C1 segment of cervical spinal cord (tissue), 14 donors: Measurements from ENCODE around the gene GLYR1.

Experiments
- DNase-seq, 14 donors: peaks; one replicate each; lab custom pipeline; 2025; lab: John Stamatoyannopoulos, UW

Gene GLYR1

DNA sequence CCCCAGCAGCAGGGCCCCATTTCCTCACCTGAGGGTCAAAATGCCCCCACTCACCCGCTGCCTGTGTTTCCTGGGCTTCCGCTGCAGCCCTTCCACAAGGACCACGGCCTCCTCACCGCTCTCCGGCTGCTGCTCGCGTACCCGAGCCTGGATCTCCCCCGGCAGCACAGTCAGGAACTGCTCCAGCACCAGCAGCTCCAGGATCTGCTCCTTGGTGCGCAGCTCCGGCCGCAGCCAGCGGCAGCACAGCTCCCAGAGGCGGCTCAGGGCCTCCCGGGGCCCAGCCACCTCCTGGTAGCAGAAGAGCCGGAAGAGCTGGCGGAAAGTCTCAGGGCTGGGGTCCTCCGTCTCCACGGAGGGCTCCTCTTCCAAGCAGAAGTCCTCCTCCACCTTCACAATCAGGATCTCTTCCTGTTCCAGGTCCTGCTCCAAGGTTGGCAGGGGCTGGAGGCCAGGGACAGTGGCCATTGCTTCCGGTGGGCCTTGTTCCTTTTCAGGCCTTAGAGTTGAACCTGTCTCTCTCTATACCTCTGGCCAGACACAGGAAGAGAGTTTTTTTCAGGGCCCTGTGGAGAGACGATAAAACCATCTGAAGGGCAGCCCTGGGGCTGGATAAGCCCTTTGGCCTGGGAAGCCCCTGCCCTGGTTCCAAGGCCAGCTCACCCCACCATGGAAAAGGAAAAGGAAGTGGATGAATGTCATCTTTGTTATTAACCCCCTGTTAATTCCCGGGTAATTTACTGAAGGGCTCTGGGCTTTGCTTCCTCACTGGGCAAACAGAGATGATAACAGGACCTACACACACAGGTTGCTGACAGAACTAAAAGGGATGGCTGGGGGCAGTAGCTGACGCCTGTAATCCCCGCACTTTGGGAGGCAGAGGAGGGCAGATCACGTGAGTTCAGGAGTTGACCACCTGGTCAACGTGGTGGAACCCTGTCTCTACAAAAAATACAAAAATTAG is 81.3 kb downstream of the GLYR1 start:
- no peak for DNase-seq

GRCh38 chr16:4763791-4764190 is 83.3 kb downstream of the GLYR1 start:
- DNase-seq = no peak

- DNase-seq = no peak
Observed at GRCh38 chr16:4762205-4762604, 84.9 kb downstream of the GLYR1 start.

DNA sequence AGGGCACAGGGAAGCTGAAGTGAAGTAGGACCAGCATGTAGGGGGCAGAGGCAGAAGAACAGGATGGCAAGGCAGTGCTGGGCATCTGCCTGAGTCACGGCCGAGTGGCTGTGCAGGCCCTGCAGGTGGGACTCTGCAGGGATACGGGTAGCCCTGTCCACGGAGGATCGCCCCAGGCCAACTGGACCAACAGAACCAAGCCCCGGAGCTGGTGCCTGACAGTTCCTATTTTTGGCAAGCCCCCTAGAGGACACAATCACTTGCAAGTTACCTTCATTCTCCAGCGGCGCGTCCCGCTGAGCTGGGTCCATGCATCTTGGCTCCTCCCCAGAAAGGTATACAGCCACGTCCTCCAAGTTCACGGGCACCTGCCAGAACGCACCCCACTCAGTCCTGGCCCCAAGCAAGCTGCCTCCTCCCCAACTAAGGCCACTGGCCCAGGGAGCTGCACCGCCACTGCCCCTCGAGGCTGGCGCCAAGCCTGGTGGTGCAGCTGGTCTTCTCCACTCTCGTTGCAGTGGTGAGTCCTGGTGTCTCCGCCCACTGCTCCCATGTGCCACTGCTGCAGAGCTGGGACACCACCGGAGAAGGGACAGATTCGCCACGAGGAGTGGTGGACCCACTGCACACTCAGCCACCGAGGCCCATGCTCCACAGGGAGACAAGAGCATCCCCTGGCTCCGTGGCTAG is 86.7 kb downstream of the GLYR1 start:
- DNase-seq = no peak

GRCh38 chr16:4755687-4756086 is 91.4 kb downstream of the GLYR1 start:
- DNase-seq = no peak

GRCh38 chr16:4754865-4755264 is 92.2 kb downstream of the GLYR1 start:
- DNase-seq = no peak

DNA sequence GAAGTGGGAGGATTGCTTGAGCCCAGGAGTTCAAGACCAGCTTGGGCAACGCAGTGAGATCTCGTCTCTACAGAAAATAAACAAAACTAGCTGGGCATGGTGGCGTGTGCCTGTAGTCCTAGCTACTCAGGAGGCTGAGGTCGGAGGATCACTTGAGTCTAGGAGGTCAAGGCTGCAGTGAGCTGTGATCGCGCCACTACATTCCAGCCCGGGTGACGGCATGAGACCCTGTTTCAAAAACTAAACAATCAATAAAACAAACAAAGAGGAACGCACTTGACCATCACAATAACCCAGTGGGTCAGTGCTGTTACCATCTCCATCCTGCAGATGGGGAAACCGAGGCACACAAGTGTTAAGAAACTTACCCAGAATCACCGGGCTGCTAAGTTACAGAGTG is 93.9 kb downstream of the GLYR1 start:
- no peak for DNase-seq
